ENCODE measurements around the gene TTLL13.
A peak's percentile ranks its signal among the peaks of the same experiment; 100 is the strongest.
"Not testable (repeated sequence)": the region's sequence is repeated elsewhere in the genome, so short reads cannot be mapped to it uniquely, and the experiment has no call there.

Gene TTLL13

GRCh38 chr15:90233387-90234095 is 15.8 kb upstream of the TTLL13 start, which contains the start of gene CIB1:
Gene CIB1, minus strand, starts transcription at chr15:90233941. Its CDS starts 56 bp downstream, at chr15:90233885.
- peaks cover 19% of the 10 kb centered on the region for H3K36me3 ChIP-seq (ENCODE audit: control insufficient read depth, insufficient read depth, low read length)
- H3K27me3 ChIP-seq (ENCODE audit: control insufficient read depth, insufficient read depth, low read length), result no peaks in the 10 kb centered on the region
- H3K27ac ChIP-seq (ENCODE audit: low read depth, low read length), result peak within 1 kb of the TSS; percentile 88
- H3K9ac ChIP-seq (ENCODE audit: low read length), result peak within 1 kb of the TSS; percentile 80
- peak within 1 kb of the TSS; percentile 79 for H3K4me3 ChIP-seq (ENCODE audit: low read length)
- H3K4me1 ChIP-seq (ENCODE audit: control insufficient read depth, insufficient read depth, low read length), result peaks cover 8% of the 10 kb centered on the region

- Histone ChIP-seq H3K36me3 (ENCODE audit: control insufficient read depth, insufficient read depth, low read length) (peaks cover 13% of the 10 kb centered on the region), H3K27ac (ENCODE audit: low read depth, low read length) (peak within 1 kb of the TSS; percentile 88), H3K4me3 (ENCODE audit: low read length) (peak within 1 kb of the TSS; percentile 79), H3K9ac (ENCODE audit: low read length) (peak within 1 kb of the TSS; percentile 80), H3K4me1 (ENCODE audit: control insufficient read depth, insufficient read depth, low read length) (peaks cover 8% of the 10 kb centered on the region), H3K27me3 (ENCODE audit: control insufficient read depth, insufficient read depth, low read length) (no peaks in the 10 kb centered on the region)
These were observed 15.0 kb upstream of the TTLL13 start, which contains the start of gene GDPGP1 for GRCh38 chr15:90234096-90234988. Gene GDPGP1, plus strand, starts transcription at chr15:90234209. Its CDS starts 6,700 bp downstream, at chr15:90240909.

- H3K36me3 ChIP-seq (ENCODE audit: control insufficient read depth, insufficient read depth, low read length), result peaks cover 8% of the 10 kb centered on the region
- no peak overlapping the region for H3K4me3 ChIP-seq (ENCODE audit: low read length)
- peaks cover 4% of the 10 kb centered on the region for H3K4me1 ChIP-seq (ENCODE audit: control insufficient read depth, insufficient read depth, low read length)
- no peak overlapping the region for H3K27ac ChIP-seq (ENCODE audit: low read depth, low read length)
- H3K9ac ChIP-seq (ENCODE audit: low read length), result no peak overlapping the region
- no peaks in the 10 kb centered on the region for H3K27me3 ChIP-seq (ENCODE audit: control insufficient read depth, insufficient read depth, low read length)
These were observed 10.0 kb upstream of the TTLL13 start for GRCh38 chr15:90239371-90239770.

- H3K27me3 ChIP-seq (ENCODE audit: control insufficient read depth, insufficient read depth, low read length), result no peaks in the 10 kb centered on the region
- no peak overlapping the region for H3K9ac ChIP-seq (ENCODE audit: low read length)
- peaks cover 8% of the 10 kb centered on the region for H3K36me3 ChIP-seq (ENCODE audit: control insufficient read depth, insufficient read depth, low read length)
- H3K4me3 ChIP-seq (ENCODE audit: low read length), result no peak overlapping the region
- H3K27ac ChIP-seq (ENCODE audit: low read depth, low read length), result no peak overlapping the region
- H3K4me1 ChIP-seq (ENCODE audit: control insufficient read depth, insufficient read depth, low read length), result no peaks in the 10 kb centered on the region
These were observed 8.5 kb upstream of the TTLL13 start for GRCh38 chr15:90240856-90241255.

- H3K4me3 ChIP-seq (ENCODE audit: low read length), result no peak overlapping the region
- H3K27me3 ChIP-seq (ENCODE audit: control insufficient read depth, insufficient read depth, low read length), result no peaks in the 10 kb centered on the region
- no peak overlapping the region for H3K27ac ChIP-seq (ENCODE audit: low read depth, low read length)
- peaks cover 8% of the 10 kb centered on the region for H3K36me3 ChIP-seq (ENCODE audit: control insufficient read depth, insufficient read depth, low read length)
- H3K4me1 ChIP-seq (ENCODE audit: control insufficient read depth, insufficient read depth, low read length), result no peaks in the 10 kb centered on the region
- no peak overlapping the region for H3K9ac ChIP-seq (ENCODE audit: low read length)
These were observed 7.8 kb upstream of the TTLL13 start for GRCh38 chr15:90241343-90242192.

- no peaks in the 10 kb centered on the region for H3K27me3 ChIP-seq (ENCODE audit: control insufficient read depth, insufficient read depth, low read length)
- H3K9ac ChIP-seq (ENCODE audit: low read length), result no peak overlapping the region
- peaks cover 2% of the 10 kb centered on the region for H3K36me3 ChIP-seq (ENCODE audit: control insufficient read depth, insufficient read depth, low read length)
- H3K27ac ChIP-seq (ENCODE audit: low read depth, low read length), result no peak overlapping the region
- H3K4me3 ChIP-seq (ENCODE audit: low read length), result no peak overlapping the region
- H3K4me1 ChIP-seq (ENCODE audit: control insufficient read depth, insufficient read depth, low read length), result no peaks in the 10 kb centered on the region
These were observed 5.3 kb upstream of the TTLL13 start for GRCh38 chr15:90243943-90244639.

GRCh38 chr15:90248789-90249202 is 560 bp upstream of the TTLL13 start:
- Histone ChIP-seq H3K9ac (ENCODE audit: low read length) (no peak overlapping the region), H3K4me3 (ENCODE audit: low read length) (peak overlapping the region; percentile 81), H3K27me3 (ENCODE audit: control insufficient read depth, insufficient read depth, low read length) (no peaks in the 10 kb centered on the region), H3K27ac (ENCODE audit: low read depth, low read length) (no peak overlapping the region), H3K4me1 (ENCODE audit: control insufficient read depth, insufficient read depth, low read length) (no peaks in the 10 kb centered on the region), H3K36me3 (ENCODE audit: control insufficient read depth, insufficient read depth, low read length) (no peaks in the 10 kb centered on the region)

- Histone ChIP-seq H3K27ac (ENCODE audit: low read depth, low read length) (no peak overlapping the region), H3K4me3 (ENCODE audit: low read length) (no peak overlapping the region), H3K27me3 (ENCODE audit: control insufficient read depth, insufficient read depth, low read length) (no peaks in the 10 kb centered on the region), H3K9ac (ENCODE audit: low read length) (no peak overlapping the region), H3K36me3 (ENCODE audit: control insufficient read depth, insufficient read depth, low read length) (no peaks in the 10 kb centered on the region), H3K4me1 (ENCODE audit: control insufficient read depth, insufficient read depth, low read length) (no peaks in the 10 kb centered on the region)
These were observed 8.4 kb downstream of the TTLL13 start for GRCh38 chr15:90257776-90258175.

GRCh38 chr15:90259524-90259923 is 10.2 kb downstream of the TTLL13 start:
- H3K27ac ChIP-seq (ENCODE audit: low read depth, low read length), result no peak overlapping the region
- no peak overlapping the region for H3K4me3 ChIP-seq (ENCODE audit: low read length)
- H3K36me3 ChIP-seq (ENCODE audit: control insufficient read depth, insufficient read depth, low read length), result no peaks in the 10 kb centered on the region
- H3K9ac ChIP-seq (ENCODE audit: low read length), result no peak overlapping the region
- H3K27me3 ChIP-seq (ENCODE audit: control insufficient read depth, insufficient read depth, low read length), result no peaks in the 10 kb centered on the region
- peaks cover under 1% of the 10 kb centered on the region for H3K4me1 ChIP-seq (ENCODE audit: control insufficient read depth, insufficient read depth, low read length)

GRCh38 chr15:90260731-90261130 is 11.4 kb downstream of the TTLL13 start:
- not testable (repeated sequence) for H3K27me3 ChIP-seq (ENCODE audit: control insufficient read depth, insufficient read depth, low read length); H3K36me3 ChIP-seq (ENCODE audit: control insufficient read depth, insufficient read depth, low read length); H3K27ac ChIP-seq (ENCODE audit: low read depth, low read length); H3K4me1 ChIP-seq (ENCODE audit: control insufficient read depth, insufficient read depth, low read length); H3K9ac ChIP-seq (ENCODE audit: low read length); H3K4me3 ChIP-seq (ENCODE audit: low read length)

GRCh38 chr15:90261811-90262210 is 12.5 kb downstream of the TTLL13 start:
- Histone ChIP-seq H3K4me1 (ENCODE audit: control insufficient read depth, insufficient read depth, low read length) (peaks cover 10% of the 10 kb centered on the region), H3K36me3 (ENCODE audit: control insufficient read depth, insufficient read depth, low read length) (no peaks in the 10 kb centered on the region), H3K9ac (ENCODE audit: low read length) (no peak overlapping the region), H3K27me3 (ENCODE audit: control insufficient read depth, insufficient read depth, low read length) (no peaks in the 10 kb centered on the region), H3K4me3 (ENCODE audit: low read length) (no peak overlapping the region), H3K27ac (ENCODE audit: low read depth, low read length) (no peak overlapping the region)

Data from rectal smooth muscle tissue (tissue), 1 donor.